ENCODE measurements around the gene RNF182. TPM values are rescaled to one million over a fixed set of nuclear protein-coding genes. Genes with fewer than 3 reads are reported as not detected.
"Not testable (repeated sequence)": the region's sequence is repeated elsewhere in the genome, so short reads cannot be mapped to it uniquely, and the experiment has no call there.

RNF182 gene
- total RNA-seq, 2 donors from 2014 or later, result 0.16 to 0.25 TPM

- Mint-ChIP-seq H3K4me3 (peak overlapping the region; percentile 92), H3K4me1 (peaks cover 14% of the 10 kb centered on the region), H3K27me3 (peaks cover 44% of the 10 kb centered on the region), H3K36me3 (ENCODE audit: low read depth) (peaks cover 4% of the 10 kb centered on the region), H3K27ac (peak overlapping the region; percentile 62)
- no peak for DNase-seq
- ATAC-seq, result no peak
- H3K9me3 ChIP-seq (ENCODE audit: control insufficient read depth, low read length, poor library complexity, severe bottlenecking), result no peaks in the 10 kb centered on the region
These were observed 1.1 kb upstream of the RNF182 start for GRCh38 chr6:13923527-13924145.

DNA sequence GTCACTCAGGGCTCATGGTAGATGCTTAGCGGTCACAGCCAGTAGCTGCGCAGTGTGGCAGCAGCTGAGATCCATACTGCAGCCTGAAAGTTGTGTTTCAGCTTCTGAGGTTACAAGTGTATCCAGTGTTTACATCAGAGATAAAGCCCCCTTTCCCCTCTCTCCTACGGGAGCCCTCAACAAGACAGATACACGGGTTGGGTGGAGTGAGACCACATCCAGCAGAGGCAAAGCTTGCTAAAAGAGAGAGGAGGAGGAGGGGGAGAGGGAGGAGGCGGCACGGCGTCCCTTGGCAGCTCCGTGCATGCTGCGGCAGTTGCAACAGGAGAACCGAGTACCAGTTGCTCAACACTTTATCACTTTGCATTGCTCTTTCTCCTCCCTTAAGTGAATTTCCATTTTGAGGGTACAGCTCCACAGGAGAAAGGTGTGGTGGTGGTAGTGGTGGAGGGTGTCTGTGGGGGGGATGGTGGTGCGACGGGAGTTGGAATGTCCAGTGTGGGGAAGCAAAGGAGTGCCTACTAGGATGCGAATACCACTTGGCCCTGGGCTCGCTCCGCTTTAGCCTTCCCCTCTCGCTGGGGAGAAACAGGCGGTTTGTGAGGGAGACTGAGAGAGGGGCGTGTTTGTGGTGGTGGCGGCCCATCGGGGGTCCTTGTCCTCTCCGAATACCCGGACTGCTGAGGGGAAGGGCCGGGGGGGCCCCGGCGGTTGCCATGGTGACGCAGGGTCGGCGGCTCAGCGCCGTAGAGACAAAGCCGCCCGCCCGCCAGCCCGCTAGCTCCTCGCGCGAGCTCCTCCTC lies 405 bp upstream of the RNF182 start:
- ATAC-seq (peak; percentile 86), DNase-seq (no peak)
- Mint-ChIP-seq H3K36me3 (ENCODE audit: low read depth) (peaks cover 4% of the 10 kb centered on the region), H3K27ac (peak overlapping the region; percentile 62), H3K4me1 (peaks cover 14% of the 10 kb centered on the region), H3K27me3 (peaks cover 48% of the 10 kb centered on the region), H3K4me3 (peak overlapping the region; percentile 92)
- no peaks in the 10 kb centered on the region for H3K9me3 ChIP-seq (ENCODE audit: control insufficient read depth, low read length, poor library complexity, severe bottlenecking)

DNA sequence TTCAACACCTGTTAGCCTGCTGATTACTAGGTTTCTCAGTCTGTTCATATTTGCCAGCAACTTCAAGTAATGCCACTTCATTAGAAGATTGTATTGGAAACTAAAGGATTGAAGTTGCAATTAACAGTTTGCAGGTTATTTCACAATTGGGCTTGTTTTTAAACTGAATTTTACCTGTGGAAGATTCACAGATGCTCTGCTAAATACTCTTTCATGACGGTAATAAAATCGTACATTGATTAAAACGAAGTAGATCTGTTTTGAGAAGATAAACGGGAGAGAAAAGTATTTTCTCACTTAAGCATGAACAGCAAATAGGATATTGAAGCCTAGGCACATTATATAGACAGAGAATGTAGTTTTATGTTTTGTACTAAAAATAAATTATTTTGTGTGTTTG lies 1.6 kb downstream of the RNF182 start:
- no peak for ATAC-seq
- H3K4me3 Mint-ChIP-seq, result no peak overlapping the region
- H3K27me3 Mint-ChIP-seq, result peaks cover 63% of the 10 kb centered on the region
- H3K36me3 Mint-ChIP-seq (ENCODE audit: low read depth), result peaks cover 6% of the 10 kb centered on the region
- peaks cover 14% of the 10 kb centered on the region for H3K4me1 Mint-ChIP-seq
- DNase-seq, result no peak
- H3K9me3 ChIP-seq (ENCODE audit: control insufficient read depth, low read length, poor library complexity, severe bottlenecking), result no peaks in the 10 kb centered on the region
- no peak overlapping the region for H3K27ac Mint-ChIP-seq

GRCh38 chr6:13927203-13927602 lies 2.5 kb downstream of the RNF182 start:
- peaks cover 14% of the 10 kb centered on the region for H3K4me1 Mint-ChIP-seq
- no peak for ATAC-seq
- peaks cover 69% of the 10 kb centered on the region for H3K27me3 Mint-ChIP-seq
- H3K27ac Mint-ChIP-seq, result no peak overlapping the region
- peaks cover 6% of the 10 kb centered on the region for H3K36me3 Mint-ChIP-seq (ENCODE audit: low read depth)
- H3K9me3 ChIP-seq (ENCODE audit: control insufficient read depth, low read length, poor library complexity, severe bottlenecking), result no peaks in the 10 kb centered on the region
- DNase-seq, result no peak
- H3K4me3 Mint-ChIP-seq, result no peak overlapping the region

- Mint-ChIP-seq H3K4me3 (no peak overlapping the region), H3K4me1 (peaks cover 11% of the 10 kb centered on the region), H3K36me3 (ENCODE audit: low read depth) (peaks cover 6% of the 10 kb centered on the region), H3K27ac (no peak overlapping the region), H3K27me3 (peaks cover 65% of the 10 kb centered on the region)
- no peak for DNase-seq
- no peak for ATAC-seq
- no peaks in the 10 kb centered on the region for H3K9me3 ChIP-seq (ENCODE audit: control insufficient read depth, low read length, poor library complexity, severe bottlenecking)
These were observed 4.4 kb downstream of the RNF182 start for GRCh38 chr6:13929196-13929595.

GRCh38 chr6:13931797-13932402 lies 7.1 kb downstream of the RNF182 start:
- Mint-ChIP-seq H3K27me3 (peaks cover 44% of the 10 kb centered on the region), H3K27ac (no peak overlapping the region), H3K36me3 (ENCODE audit: low read depth) (peaks cover 2% of the 10 kb centered on the region), H3K4me3 (no peak overlapping the region), H3K4me1 (peaks cover 20% of the 10 kb centered on the region)
- DNase-seq (no peak), ATAC-seq (no peak)
- no peaks in the 10 kb centered on the region for H3K9me3 ChIP-seq (ENCODE audit: control insufficient read depth, low read length, poor library complexity, severe bottlenecking)

GRCh38 chr6:13932785-13933184 lies 8.0 kb downstream of the RNF182 start:
- H3K9me3 ChIP-seq (ENCODE audit: control insufficient read depth, low read length, poor library complexity, severe bottlenecking), result no peaks in the 10 kb centered on the region
- H3K36me3 Mint-ChIP-seq (ENCODE audit: low read depth), result peaks cover 2% of the 10 kb centered on the region
- no peak overlapping the region for H3K27ac Mint-ChIP-seq
- H3K27me3 Mint-ChIP-seq, result peaks cover 35% of the 10 kb centered on the region
- ATAC-seq (no peak), DNase-seq (no peak)
- no peak overlapping the region for H3K4me3 Mint-ChIP-seq
- H3K4me1 Mint-ChIP-seq, result peaks cover 20% of the 10 kb centered on the region

GRCh38 chr6:13934721-13935120 lies 10.0 kb downstream of the RNF182 start:
- Mint-ChIP-seq H3K27ac (no peak overlapping the region), H3K4me1 (peaks cover 20% of the 10 kb centered on the region), H3K36me3 (ENCODE audit: low read depth) (peaks cover 2% of the 10 kb centered on the region), H3K27me3 (peaks cover 17% of the 10 kb centered on the region), H3K4me3 (no peak overlapping the region)
- H3K9me3 ChIP-seq (ENCODE audit: control insufficient read depth, low read length, poor library complexity, severe bottlenecking), result no peaks in the 10 kb centered on the region
- ATAC-seq (no peak), DNase-seq (no peak)

GRCh38 chr6:13935190-13935880 lies 10.6 kb downstream of the RNF182 start:
- no peak for DNase-seq
- peaks cover 16% of the 10 kb centered on the region for H3K27me3 Mint-ChIP-seq
- no peaks in the 10 kb centered on the region for H3K9me3 ChIP-seq (ENCODE audit: control insufficient read depth, low read length, poor library complexity, severe bottlenecking)
- H3K4me3 Mint-ChIP-seq, result no peak overlapping the region
- peaks cover 2% of the 10 kb centered on the region for H3K36me3 Mint-ChIP-seq (ENCODE audit: low read depth)
- peak; percentile 48 for ATAC-seq
- H3K27ac Mint-ChIP-seq, result no peak overlapping the region
- peaks cover 20% of the 10 kb centered on the region for H3K4me1 Mint-ChIP-seq

- not testable (repeated sequence) for H3K4me3 Mint-ChIP-seq; H3K9me3 ChIP-seq (ENCODE audit: control insufficient read depth, low read length, poor library complexity, severe bottlenecking); H3K36me3 Mint-ChIP-seq (ENCODE audit: low read depth); DNase-seq; ATAC-seq
- H3K4me1 Mint-ChIP-seq, result peaks cover 20% of the 10 kb centered on the region
- peak overlapping the region; percentile 32 for H3K27ac Mint-ChIP-seq
- peaks cover 11% of the 10 kb centered on the region for H3K27me3 Mint-ChIP-seq
These were observed 11.1 kb downstream of the RNF182 start for GRCh38 chr6:13935881-13936261.

DNA sequence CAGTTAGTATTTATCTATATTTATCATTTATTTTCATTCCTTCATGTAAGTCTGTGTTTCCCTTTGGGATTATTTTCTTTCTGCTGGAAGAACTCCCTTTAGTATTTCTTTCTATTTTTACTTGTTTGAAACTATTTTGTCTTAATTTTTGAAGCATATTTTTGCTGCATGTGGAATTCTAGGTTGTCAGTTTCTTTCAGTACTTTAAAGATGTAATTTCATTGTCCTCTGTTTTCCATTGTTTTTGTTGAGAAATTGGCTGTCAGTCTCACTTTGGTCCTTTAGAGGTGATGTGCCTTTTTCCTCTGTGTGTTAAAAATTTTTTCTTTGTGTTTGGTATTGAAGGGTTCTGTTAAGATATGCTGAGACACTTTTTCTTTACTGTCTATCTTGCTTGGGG lies 17.1 kb downstream of the RNF182 start:
- Mint-ChIP-seq H3K27me3 (peaks cover 7% of the 10 kb centered on the region), H3K36me3 (ENCODE audit: low read depth) (peaks cover 7% of the 10 kb centered on the region), H3K4me3 (no peak overlapping the region), H3K4me1 (peaks cover under 1% of the 10 kb centered on the region), H3K27ac (no peak overlapping the region)
- H3K9me3 ChIP-seq (ENCODE audit: control insufficient read depth, low read length, poor library complexity, severe bottlenecking), result peaks cover 4% of the 10 kb centered on the region
- DNase-seq (no peak), ATAC-seq (no peak)

- Mint-ChIP-seq H3K4me1 (no peaks in the 10 kb centered on the region), H3K27me3 (peaks cover 7% of the 10 kb centered on the region), H3K36me3 (ENCODE audit: low read depth) (peaks cover 7% of the 10 kb centered on the region), H3K27ac (no peak overlapping the region), H3K4me3 (no peak overlapping the region)
- DNase-seq (no peak), ATAC-seq (no peak)
- H3K9me3 ChIP-seq (ENCODE audit: control insufficient read depth, low read length, poor library complexity, severe bottlenecking), result peaks cover 4% of the 10 kb centered on the region
These were observed 19.2 kb downstream of the RNF182 start for GRCh38 chr6:13943943-13944342.

- no peak for ATAC-seq
- H3K4me3 Mint-ChIP-seq, result no peak overlapping the region
- peaks cover 4% of the 10 kb centered on the region for H3K9me3 ChIP-seq (ENCODE audit: control insufficient read depth, low read length, poor library complexity, severe bottlenecking)
- peaks cover 7% of the 10 kb centered on the region for H3K36me3 Mint-ChIP-seq (ENCODE audit: low read depth)
- no peak overlapping the region for H3K27ac Mint-ChIP-seq
- H3K4me1 Mint-ChIP-seq, result no peaks in the 10 kb centered on the region
- peaks cover 7% of the 10 kb centered on the region for H3K27me3 Mint-ChIP-seq
- DNase-seq, result no peak
These were observed 21.8 kb downstream of the RNF182 start for GRCh38 chr6:13946506-13946905.
